Neural progenitor cell (in vitro differentiated cells): ENCODE data around the gene STK24.

ENCODE experiments used
- CTCF ChIP-seq: fragments of 200-600 bp; sonication (generic); IDR thresholded peaks from 2 replicates; pipeline ENCODE4 v1.5.1; 2017; ENCODE audit warnings: antibody characterized with exemption, mild to moderate bottlenecking
- EZH2 ChIP-seq: fragments of 200-600 bp; sonication (generic); IDR thresholded peaks from 2 replicates; pipeline ENCODE4 v1.6.1; 2017; ENCODE audit warnings: antibody characterized with exemption, mild to moderate bottlenecking, moderate library complexity
- EZH2phosphoT487 ChIP-seq: fragments of 200-600 bp; sonication (generic); IDR thresholded peaks from 2 replicates; pipeline ENCODE4 v1.6.1; 2017; ENCODE audit warnings: antibody characterized with exemption

- no peak for TF ChIP-seq CTCF
- TF ChIP-seq EZH2phosphoT487, result no peak
- no peak for TF ChIP-seq EZH2
Observed at GRCh38 chr13:98493042-98493712, 83.7 kb downstream of the STK24 start.
